Spleen (tissue), 7 donors: ENCODE data around the gene ZBTB7C.

Experiments used
- POLR2AphosphoS5 ChIP-seq, 3 donors: sonication (generic); formaldehyde crosslinking; IDR thresholded peaks; one replicate each; pipeline ENCODE4 v1.5.1; 2017; ENCODE audit warnings: antibody characterized with exemption in 3 of 3
- TF ChIP-seq, protein P1 (sequence below), 11 experiments: fragments of 200-600 bp in 7 of 11; fragments of 450-650 bp in 4 of 11; sonication (generic) in 4 of 11; IDR thresholded peaks in 8 of 11; conservative IDR thresholded peaks in 3 of 11; 1 replicate in 7 of 11; 2 replicates in 4 of 11; pipeline versions ENCODE4 v1.4.0 to v1.8.0; 2016 to 2021; ENCODE audit warnings: antibody characterized with exemption in 11 of 11, inconsistent platforms in 4 of 11, mild to moderate bottlenecking in 1 of 11
- donor health status: DM: no; HTN: no; CAD: no; lungs with moderate emphysema.
- donor health status: DM: no; HTN: no; CAD: no.
- donor health status: DM: no; HTN: no; CAD: no.

DNA sequence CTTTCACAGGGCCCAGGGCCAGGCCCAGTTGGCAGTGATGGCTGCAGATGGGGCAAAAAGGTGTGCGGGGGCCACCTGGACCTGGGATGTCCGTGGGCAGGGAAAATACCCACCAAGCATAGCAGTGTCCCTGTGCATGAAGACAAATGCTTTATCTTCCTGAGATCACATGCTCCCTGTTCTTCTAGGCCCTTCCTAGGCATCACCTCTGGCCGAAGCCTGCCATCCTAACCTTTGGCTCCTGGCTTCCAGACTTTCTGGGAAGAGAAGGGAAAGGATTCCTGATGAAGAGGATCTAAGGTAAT lies 373.7 kb downstream of the ZBTB7C start:
- no peak for TF ChIP-seq POLR2AphosphoS5 (IDR thresholded peaks at IDR 0.05)
- TF ChIP-seq, protein P1, sequence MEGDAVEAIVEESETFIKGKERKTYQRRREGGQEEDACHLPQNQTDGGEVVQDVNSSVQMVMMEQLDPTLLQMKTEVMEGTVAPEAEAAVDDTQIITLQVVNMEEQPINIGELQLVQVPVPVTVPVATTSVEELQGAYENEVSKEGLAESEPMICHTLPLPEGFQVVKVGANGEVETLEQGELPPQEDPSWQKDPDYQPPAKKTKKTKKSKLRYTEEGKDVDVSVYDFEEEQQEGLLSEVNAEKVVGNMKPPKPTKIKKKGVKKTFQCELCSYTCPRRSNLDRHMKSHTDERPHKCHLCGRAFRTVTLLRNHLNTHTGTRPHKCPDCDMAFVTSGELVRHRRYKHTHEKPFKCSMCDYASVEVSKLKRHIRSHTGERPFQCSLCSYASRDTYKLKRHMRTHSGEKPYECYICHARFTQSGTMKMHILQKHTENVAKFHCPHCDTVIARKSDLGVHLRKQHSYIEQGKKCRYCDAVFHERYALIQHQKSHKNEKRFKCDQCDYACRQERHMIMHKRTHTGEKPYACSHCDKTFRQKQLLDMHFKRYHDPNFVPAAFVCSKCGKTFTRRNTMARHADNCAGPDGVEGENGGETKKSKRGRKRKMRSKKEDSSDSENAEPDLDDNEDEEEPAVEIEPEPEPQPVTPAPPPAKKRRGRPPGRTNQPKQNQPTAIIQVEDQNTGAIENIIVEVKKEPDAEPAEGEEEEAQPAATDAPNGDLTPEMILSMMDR (IDR thresholded peaks at IDR 0.05 in 8 of 11, conservative IDR thresholded peaks at IDR 0.05 in 3 of 11): no peak
